HL-60/S4 treated with retinoic acid at 250 ng/mL for 4 days and 3 days (cell line): ENCODE results near the gene SLC35C1.

ENCODE experiments used
- in situ Hi-C: fragments of 300-500 bp; cut with MboI; formaldehyde crosslinking; loops from 2 replicates; pipeline ENCODE4 v1.7.0; 2022; ENCODE audit warnings: low sequenced_read_pairs

Gene SLC35C1

GRCh38 chr11:45804761-45805304, at the start of gene SLC35C1:
SLC35C1 (plus strand) TSS chr11:45805149; CDS start chr11:45805802, 653 bp downstream.
- in situ Hi-C loops: no loop called here

GRCh38 chr11:45755281-45755859, 49.6 kb upstream of the SLC35C1 start:
- in situ Hi-C loops: no loop called here

GRCh38 chr11:45756384-45757010, 48.5 kb upstream of the SLC35C1 start:
- in situ Hi-C loops: no loop called here

- in situ Hi-C loops: no loop called here
Observed at GRCh38 chr11:45757672-45758071, 47.3 kb upstream of the SLC35C1 start.

GRCh38 chr11:45761659-45762058, 43.3 kb upstream of the SLC35C1 start:
- in situ Hi-C loops: loop anchor here (10.0 kb wide), 1 partner anchor 387 kb away; no protein-coding TSS in a partner anchor

GRCh38 chr11:45765107-45765668, 39.8 kb upstream of the SLC35C1 start:
- in situ Hi-C loops: loop anchor here (10.0 kb wide), 1 partner anchor 390 kb away; no protein-coding TSS in a partner anchor

- in situ Hi-C loops: loop anchor here (10.0 kb wide), 1 partner anchor 391 kb away; no protein-coding TSS in a partner anchor
Observed at GRCh38 chr11:45765836-45766235, 39.1 kb upstream of the SLC35C1 start.

- in situ Hi-C loops: loop anchor here (10.0 kb wide), 1 partner anchor 392 kb away; no protein-coding TSS in a partner anchor
Observed at GRCh38 chr11:45766469-45766868, 38.5 kb upstream of the SLC35C1 start.

GRCh38 chr11:45768486-45768885, 36.5 kb upstream of the SLC35C1 start:
- in situ Hi-C loops: loop anchor here (10.0 kb wide), 1 partner anchor 394 kb away; no protein-coding TSS in a partner anchor

GRCh38 chr11:45769960-45770359, 35.0 kb upstream of the SLC35C1 start:
- in situ Hi-C loops: loop anchor here (10.0 kb wide), 1 partner anchor 395 kb away; no protein-coding TSS in a partner anchor

- in situ Hi-C loops: no loop called here
Observed at GRCh38 chr11:45771193-45771565, 33.8 kb upstream of the SLC35C1 start.

GRCh38 chr11:45771566-45772448, 33.1 kb upstream of the SLC35C1 start:
- in situ Hi-C loops: no loop called here

- in situ Hi-C loops: no loop called here
Observed at GRCh38 chr11:45772449-45772774, 32.5 kb upstream of the SLC35C1 start.

GRCh38 chr11:45772986-45773785, 31.8 kb upstream of the SLC35C1 start:
- in situ Hi-C loops: no loop called here

GRCh38 chr11:45773786-45774655, 30.9 kb upstream of the SLC35C1 start:
- in situ Hi-C loops: no loop called here

GRCh38 chr11:45774786-45775185, 30.2 kb upstream of the SLC35C1 start:
- in situ Hi-C loops: loop anchor here (25.0 kb wide), 1 partner anchor 837 kb away; no protein-coding TSS in a partner anchor

- in situ Hi-C loops: loop anchor here (25.0 kb wide), 1 partner anchor 840 kb away; no protein-coding TSS in a partner anchor
Observed at GRCh38 chr11:45777127-45777969, 27.6 kb upstream of the SLC35C1 start.

- in situ Hi-C loops: loop anchor here (25.0 kb wide), 1 partner anchor 841 kb away; no protein-coding TSS in a partner anchor
Observed at GRCh38 chr11:45778341-45778740, 26.6 kb upstream of the SLC35C1 start.
